T-helper 9 cell (primary cell): ENCODE measurements around the gene NEDD9.

Source experiments
- DNase-seq: peaks from one replicate; pipeline ENCODE4 v3.0.0-alpha.2; 2020

NEDD9 gene

GRCh38 chr6:11200356-11200755 lies 32.1 kb downstream of the NEDD9 start:
- DNase-seq, result no peak

GRCh38 chr6:11198663-11199603 lies 33.5 kb downstream of the NEDD9 start:
- DNase-seq, result no peak

- DNase-seq, result no peak
Measured at GRCh38 chr6:11197850-11198249, 34.6 kb downstream of the NEDD9 start.

- DNase-seq, result no peak
Measured at GRCh38 chr6:11197175-11197536, 35.3 kb downstream of the NEDD9 start.

GRCh38 chr6:11196511-11197174 lies 35.8 kb downstream of the NEDD9 start:
- no peak for DNase-seq

- no peak for DNase-seq
Measured at GRCh38 chr6:11194356-11195218, 37.9 kb downstream of the NEDD9 start.

- no peak for DNase-seq
Measured at GRCh38 chr6:11193434-11193833, 39.0 kb downstream of the NEDD9 start.

GRCh38 chr6:11192167-11192566 lies 40.3 kb downstream of the NEDD9 start:
- no peak for DNase-seq

- DNase-seq, result no peak
Measured at GRCh38 chr6:11190625-11191245, 41.7 kb downstream of the NEDD9 start.

GRCh38 chr6:11189865-11190624 lies 42.4 kb downstream of the NEDD9 start:
- DNase-seq, result no peak

GRCh38 chr6:11188161-11188915 lies 44.1 kb downstream of the NEDD9 start:
- DNase-seq, result no peak

- no peak for DNase-seq
Measured at GRCh38 chr6:11187301-11187700, 45.2 kb downstream of the NEDD9 start.

GRCh38 chr6:11185204-11185842 lies 47.1 kb downstream of the NEDD9 start:
- DNase-seq, result no peak

- DNase-seq, result no peak
Measured at GRCh38 chr6:11183761-11184362, 48.6 kb downstream of the NEDD9 start.

GRCh38 chr6:11181478-11182136 lies 50.9 kb downstream of the NEDD9 start:
- DNase-seq, result no peak

- DNase-seq, result no peak
Measured at GRCh38 chr6:11179419-11180202, 52.9 kb downstream of the NEDD9 start.

- DNase-seq, result no peak
Measured at GRCh38 chr6:11179088-11179418, 53.4 kb downstream of the NEDD9 start.

- no peak for DNase-seq
Measured at GRCh38 chr6:11177271-11177670, 55.2 kb downstream of the NEDD9 start.

- no peak for DNase-seq
Measured at GRCh38 chr6:11174242-11174611, 58.2 kb downstream of the NEDD9 start.
